Left cardiac atrium (tissue), 4 donors: ENCODE results near the gene AXDND1. TPM values are rescaled to one million over a fixed set of nuclear protein-coding genes. Genes with fewer than 3 reads are reported as not detected.
A peak's percentile ranks its signal among the peaks of the same experiment; 100 is the strongest.
"Not testable (repeated sequence)": the region's sequence is repeated elsewhere in the genome, so short reads cannot be mapped to it uniquely, and the experiment has no call there.

ENCODE experiments used
- ATAC-seq, 2 donors: fragments of 200-7000 bp; cut with Tn5 transposase; one replicate each; pipeline ENCODE4 v1.9.1; 2020; ENCODE audit warnings: mild to moderate bottlenecking in 2 of 2, moderate library complexity in 2 of 2
- DNase-seq: peaks from one replicate; pipeline ENCODE4 v3.0.0-alpha.2; 2020
- intact Hi-C, 2 donors: fragments of 100-400 bp; cut with DNase I; formaldehyde crosslinking; loops; one replicate each; pipeline versions ENCODE4 v1.14.1 to v1.15.1; 2022 to 2023
- total RNA-seq, 2 donors: library from RNA; stranded (reverse); fragmentation: NEBNext Ultra II Directional; extraction: Animal tissue kit (Norgen Biotek cat#: 25700); gene quantifications; one replicate each; pipeline ENCODE4 v1.2.1, GENCODE V29; 2021
- donor health status: DM: no; HTN: yes; CAD: no.
- donor health status: DM: no; HTN: yes; CAD: no; lungs with severe emphysema.
- donor health status: DM: yes; HTN: yes; CAD: no.
- donor health status: Dilated cardiomyopathy.

AXDND1 gene
- total RNA-seq, 2 donors from 2014 or later = 0.44 TPM; not detected in 1

- DNase-seq, ATAC-seq: not testable (repeated sequence)
- intact Hi-C loops = loop anchor here (10.0 kb wide), 3 partner anchors 107 to 453 kb away; no protein-coding TSS in a partner anchor
These were observed 4.1 kb upstream of the AXDND1 start for GRCh38 chr1:179361631-179362030.

DNA sequence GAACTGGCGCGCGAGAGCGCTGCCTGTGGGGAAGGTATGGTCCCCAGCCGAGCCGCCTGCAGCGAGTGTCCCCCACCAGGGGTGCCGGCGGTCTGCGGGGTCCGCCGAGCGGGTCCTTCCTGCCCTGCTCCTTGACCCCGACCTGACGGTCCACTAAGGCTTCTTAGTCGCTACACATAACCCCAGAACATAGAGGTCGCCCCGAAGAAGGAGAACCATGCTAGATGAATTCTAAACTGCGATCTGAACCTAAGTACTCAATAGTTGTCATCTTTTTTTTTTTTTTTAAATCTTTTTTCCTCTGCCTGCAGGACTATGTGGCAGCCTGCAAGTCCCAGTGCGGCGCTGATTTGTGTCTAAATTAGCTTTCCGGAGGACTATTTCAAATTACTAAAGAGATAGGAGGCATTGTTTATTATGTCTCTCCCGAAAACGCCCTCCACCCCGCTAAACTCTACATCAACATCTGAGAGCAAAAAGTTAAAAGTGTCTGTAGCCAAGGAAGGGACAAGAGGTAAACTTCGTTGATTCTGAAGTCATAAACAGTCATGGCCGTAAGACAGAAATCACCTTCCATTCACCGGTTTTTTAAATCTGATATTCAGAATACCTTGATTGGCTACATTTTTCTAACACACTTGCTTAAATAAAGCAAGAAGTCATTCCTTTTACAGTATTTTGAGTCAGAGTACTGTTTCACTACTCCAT, 476 bp downstream of the AXDND1 start:
- intact Hi-C loops = loop anchor here (10.0 kb wide), 3 partner anchors 111 to 449 kb away; no protein-coding TSS in a partner anchor

DNA sequence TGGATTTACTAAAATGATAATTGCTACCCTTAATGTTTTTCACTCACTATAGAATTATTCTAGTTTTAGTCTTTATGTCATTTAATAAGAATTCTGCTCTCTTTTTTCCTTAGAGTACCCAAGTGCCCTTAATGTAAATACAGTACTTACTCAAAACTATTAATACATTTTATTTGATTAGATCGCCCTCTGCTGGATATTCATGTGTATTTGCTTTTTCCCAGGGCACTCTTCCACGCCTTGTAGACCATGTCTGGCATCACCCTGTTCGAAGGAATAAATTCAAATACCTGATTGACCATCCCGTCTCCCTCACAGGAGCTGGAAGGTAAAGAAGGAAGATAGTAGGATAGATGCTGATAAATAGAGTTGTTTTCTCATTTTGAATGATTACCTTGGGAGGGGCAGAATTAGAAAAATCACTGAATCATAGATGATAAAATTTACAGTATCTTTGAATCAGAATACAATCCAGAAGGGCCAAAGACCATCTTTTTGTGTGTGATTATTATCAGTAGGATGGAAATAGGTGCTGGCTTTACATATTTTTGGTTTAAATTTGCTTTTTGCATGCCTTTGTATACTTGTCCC, 4.1 kb downstream of the AXDND1 start:
- ATAC-seq = peak; percentile 5 to 21
- no peak for DNase-seq
- intact Hi-C loops = loop anchor here (2.0 to 10.0 kb wide), 5 partner anchors 115 to 445 kb away; no protein-coding TSS in a partner anchor

More for the DNA sequence above, 476 bp downstream of the AXDND1 start:
- DNase-seq (no peak), ATAC-seq (peak; percentile 1 to 25)

- intact Hi-C loops = loop anchor here in 1 of 2 donors (5.0 kb wide), 1 partner anchor 120 kb away; no protein-coding TSS in a partner anchor
- ATAC-seq = no peak
- DNase-seq = no peak
These were observed 6.4 kb downstream of the AXDND1 start for GRCh38 chr1:179372160-179372559.

GRCh38 chr1:179376223-179376622, 10.5 kb downstream of the AXDND1 start:
- intact Hi-C loops = no loop called here
- DNase-seq (no peak), ATAC-seq (no peak)

- DNase-seq (no peak), ATAC-seq (no peak)
- intact Hi-C loops = no loop called here
These were observed 14.5 kb downstream of the AXDND1 start for GRCh38 chr1:179380299-179380698.

DNA sequence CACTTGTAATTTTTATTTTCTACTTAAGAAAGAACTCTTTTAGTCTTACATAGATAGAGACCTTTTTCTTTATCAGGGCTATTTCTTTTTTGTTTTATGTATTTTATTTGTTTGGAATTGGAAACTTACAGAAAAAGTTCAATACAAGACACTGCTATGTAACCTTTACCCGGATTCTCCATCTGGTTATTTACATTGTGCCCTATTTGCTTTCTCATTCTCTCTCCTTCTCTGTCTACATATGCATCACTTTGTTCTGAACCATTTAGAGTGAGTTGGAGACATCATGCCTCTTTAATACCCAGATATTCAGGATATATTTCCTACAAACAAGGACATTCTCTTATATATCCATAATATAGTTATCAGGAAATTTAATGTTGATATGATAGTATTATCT, 18.3 kb downstream of the AXDND1 start:
- no peak for DNase-seq
- no peak for ATAC-seq
- intact Hi-C loops = no loop called here

- intact Hi-C loops = no loop called here
- DNase-seq (no peak), ATAC-seq (no peak)
These were observed 19.7 kb downstream of the AXDND1 start for GRCh38 chr1:179385510-179385909.

DNA sequence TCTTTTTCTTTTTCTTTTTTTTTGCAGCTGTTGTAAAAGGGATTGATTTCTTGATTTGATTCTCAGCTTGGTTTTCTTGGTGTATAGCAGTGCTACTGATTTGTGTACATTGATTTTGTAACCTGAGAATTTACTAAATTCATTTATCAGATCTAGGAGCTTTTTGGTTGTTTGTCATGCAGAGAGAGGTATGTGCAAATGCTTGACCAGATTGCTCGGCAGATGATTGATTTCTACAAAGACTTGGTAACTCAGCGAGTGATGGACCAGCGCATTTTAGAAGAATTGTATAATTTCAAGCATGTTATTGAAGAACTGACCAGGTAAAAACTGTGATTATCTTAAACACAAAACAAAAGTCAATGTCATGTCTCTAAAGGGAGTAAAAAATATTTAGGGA, 27.9 kb downstream of the AXDND1 start:
- DNase-seq (no peak), ATAC-seq (no peak)
- intact Hi-C loops = no loop called here

GRCh38 chr1:179399399-179399798, 33.6 kb downstream of the AXDND1 start:
- DNase-seq, intact Hi-C loops, ATAC-seq: not testable (repeated sequence)

DNA sequence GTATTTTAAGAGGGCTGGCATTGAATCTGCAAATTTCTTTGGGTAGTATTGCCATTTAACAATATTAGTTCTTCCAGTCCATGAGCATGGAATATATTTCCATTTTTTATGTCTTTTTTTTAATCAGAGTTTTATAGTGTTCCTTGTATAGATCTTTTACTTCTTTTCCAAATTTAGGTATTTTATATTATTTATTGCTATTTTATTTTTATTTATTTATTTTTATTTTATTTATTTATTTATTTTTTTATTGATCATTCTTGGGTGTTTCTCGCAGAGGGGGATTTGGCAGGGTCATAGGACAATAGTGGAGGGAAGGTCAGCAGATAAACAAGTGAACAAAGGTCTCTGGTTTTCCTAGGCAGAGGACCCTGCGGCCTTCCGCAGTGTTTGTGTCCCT, 52.0 kb downstream of the AXDND1 start:
- DNase-seq, intact Hi-C loops, ATAC-seq: not testable (repeated sequence)

DNA sequence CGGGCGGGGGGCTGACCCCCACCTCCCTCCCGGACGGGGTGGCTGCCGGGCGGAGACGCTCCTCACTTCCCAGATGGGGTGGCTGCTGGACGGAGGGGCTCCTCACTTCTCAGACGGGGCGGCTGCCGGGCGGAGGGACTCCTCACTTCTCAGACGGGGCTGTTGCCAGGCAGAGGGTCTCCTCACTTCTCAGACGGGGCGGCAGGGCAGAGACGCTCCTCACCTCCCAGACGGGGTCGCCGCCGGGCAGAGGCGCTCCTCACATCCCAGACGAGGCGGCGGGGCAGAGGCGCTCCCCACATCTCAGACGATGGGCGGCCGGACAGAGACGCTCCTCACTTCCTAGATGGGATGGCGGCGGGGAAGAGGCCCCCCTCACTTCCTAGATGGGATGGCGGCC, 52.9 kb downstream of the AXDND1 start:
- intact Hi-C loops, ATAC-seq, DNase-seq: not testable (repeated sequence)

DNA sequence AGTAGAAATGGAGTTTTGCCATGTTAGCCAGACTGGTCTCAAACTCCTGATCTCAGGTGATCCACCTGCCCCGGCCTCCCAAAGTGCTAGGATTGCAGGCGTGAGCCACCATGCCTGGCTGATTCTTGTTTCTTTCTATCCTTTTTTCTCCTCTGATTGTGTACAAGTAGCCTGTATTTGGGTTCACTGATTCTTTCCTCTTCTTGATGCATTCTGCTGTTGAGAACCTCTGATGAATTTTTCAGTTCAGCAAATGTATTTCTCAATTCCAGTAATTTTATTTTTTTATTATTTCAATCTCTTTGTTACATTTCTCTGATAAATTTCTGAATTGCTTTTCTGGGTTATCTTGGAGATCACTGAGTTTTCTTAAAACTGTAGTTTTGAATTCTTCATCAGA, 58.8 kb downstream of the AXDND1 start:
- DNase-seq (no peak), ATAC-seq (no peak)
- intact Hi-C loops = no loop called here

DNA sequence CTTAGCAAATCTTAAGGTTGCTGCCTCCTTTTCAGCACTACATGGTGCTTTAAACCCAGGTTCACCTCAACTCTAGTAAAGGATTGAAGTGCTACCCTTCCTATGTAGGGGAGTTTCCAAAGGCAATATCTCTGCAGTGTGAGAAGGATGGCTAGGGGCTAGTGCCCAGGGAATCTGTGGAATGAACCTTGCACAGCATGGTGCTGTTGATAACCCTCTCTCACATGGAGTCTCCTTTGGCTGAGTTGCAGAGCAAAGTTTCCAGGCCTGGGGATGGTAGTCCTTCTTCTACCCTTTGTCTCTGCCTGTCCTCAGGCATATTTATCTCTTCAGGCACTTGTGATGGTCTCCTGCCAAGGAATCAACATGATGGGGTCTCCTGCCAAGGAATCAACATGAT, 59.4 kb downstream of the AXDND1 start:
- ATAC-seq (no peak), DNase-seq (no peak)
- intact Hi-C loops = no loop called here

- no peak for ATAC-seq
- intact Hi-C loops = no loop called here
- DNase-seq = no peak
These were observed 71.4 kb downstream of the AXDND1 start for GRCh38 chr1:179437171-179437570.

- intact Hi-C loops, DNase-seq, ATAC-seq: not testable (repeated sequence)
These were observed 73.9 kb downstream of the AXDND1 start for GRCh38 chr1:179439646-179440045.

GRCh38 chr1:179440301-179440700, 74.5 kb downstream of the AXDND1 start:
- intact Hi-C loops, ATAC-seq, DNase-seq: not testable (repeated sequence)

DNA sequence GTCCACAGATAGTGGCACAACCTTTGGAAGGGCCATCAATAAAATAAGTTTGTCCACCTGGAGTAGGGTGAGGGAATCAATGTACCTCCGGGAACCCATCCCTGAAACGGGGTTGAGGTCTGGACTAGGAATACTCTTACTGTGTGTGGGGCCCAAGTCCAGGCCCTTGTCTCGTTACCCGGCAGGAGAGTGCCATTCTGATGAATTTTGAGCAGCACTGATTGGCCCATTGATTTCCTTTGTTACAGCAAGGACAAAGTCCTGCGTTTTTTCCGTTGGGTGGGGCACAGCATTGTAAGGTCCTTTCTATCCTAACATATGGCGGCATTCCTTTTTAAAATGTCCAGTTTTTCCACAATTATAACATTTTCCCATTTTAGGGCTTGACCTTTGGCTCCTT, 75.2 kb downstream of the AXDND1 start:
- no peak for ATAC-seq
- DNase-seq = no peak
- intact Hi-C loops = no loop called here

DNA sequence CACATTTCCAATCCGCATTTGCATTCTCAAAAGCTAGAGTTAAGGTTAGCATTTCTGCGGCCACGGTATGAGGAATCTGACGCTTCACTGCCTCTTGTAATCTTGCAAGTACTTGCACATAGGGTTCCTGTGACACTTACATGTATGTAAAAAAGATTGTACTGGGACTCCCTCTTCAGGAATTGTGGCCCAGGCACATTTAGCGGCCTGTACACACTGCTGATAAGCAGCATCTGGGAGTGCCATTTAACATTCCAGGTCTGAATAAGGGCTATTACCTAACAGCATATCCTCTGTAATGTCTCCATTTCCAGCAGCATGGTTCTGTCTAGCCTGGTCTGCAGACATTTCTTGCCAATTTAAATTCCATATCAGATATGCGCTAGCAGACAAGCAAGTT, 75.7 kb downstream of the AXDND1 start:
- no peak for ATAC-seq
- intact Hi-C loops = no loop called here
- DNase-seq = no peak

GRCh38 chr1:179442846-179443245, 77.1 kb downstream of the AXDND1 start:
- ATAC-seq, DNase-seq, intact Hi-C loops: not testable (repeated sequence)

DNA sequence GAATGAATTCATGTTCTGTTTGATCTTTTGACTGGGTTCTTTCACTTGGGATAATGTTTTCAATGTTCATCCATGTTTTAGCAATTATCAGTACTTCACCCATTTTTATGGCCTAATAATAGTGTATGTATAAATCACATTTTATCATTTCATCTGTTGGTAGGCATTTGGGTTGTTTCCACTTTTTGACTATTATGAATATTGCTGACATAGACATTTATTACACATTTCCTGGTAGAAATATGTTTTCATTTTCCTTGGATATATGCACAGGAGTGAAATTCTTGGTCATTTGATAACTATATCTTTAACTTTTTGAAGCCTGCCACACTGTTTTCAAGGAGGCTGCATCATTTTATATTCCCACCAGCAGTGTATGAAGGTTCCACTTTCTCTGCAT, 79.8 kb downstream of the AXDND1 start:
- no peak for ATAC-seq
- no peak for DNase-seq
- intact Hi-C loops = no loop called here
